NCI-H2171 (cell line): Measurements from ENCODE around the gene CEP152.

ENCODE experiments used
- DNase-seq: peaks from one replicate; lab custom pipeline; 2025; lab: John Stamatoyannopoulos, UW

Gene CEP152

DNA sequence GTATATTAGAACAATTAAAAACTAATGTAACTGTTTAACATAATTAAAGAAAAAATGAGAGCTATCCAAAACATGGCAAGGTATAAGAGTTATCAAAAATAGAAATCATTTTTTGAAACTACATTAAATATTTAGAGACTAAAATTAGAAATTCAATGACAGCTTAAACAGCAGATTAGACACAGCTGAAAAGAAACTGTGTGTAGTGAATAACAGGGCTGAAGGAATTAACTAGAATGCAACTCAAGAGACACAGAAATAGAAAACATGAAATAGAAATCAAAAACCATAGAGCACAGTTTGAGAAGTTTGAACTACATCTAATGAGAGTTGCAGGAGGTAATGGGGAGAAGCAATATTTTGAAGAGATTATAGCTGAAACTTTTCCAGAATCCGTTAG, 105.5 kb downstream of the CEP152 start:
- DNase-seq: no peak

DNA sequence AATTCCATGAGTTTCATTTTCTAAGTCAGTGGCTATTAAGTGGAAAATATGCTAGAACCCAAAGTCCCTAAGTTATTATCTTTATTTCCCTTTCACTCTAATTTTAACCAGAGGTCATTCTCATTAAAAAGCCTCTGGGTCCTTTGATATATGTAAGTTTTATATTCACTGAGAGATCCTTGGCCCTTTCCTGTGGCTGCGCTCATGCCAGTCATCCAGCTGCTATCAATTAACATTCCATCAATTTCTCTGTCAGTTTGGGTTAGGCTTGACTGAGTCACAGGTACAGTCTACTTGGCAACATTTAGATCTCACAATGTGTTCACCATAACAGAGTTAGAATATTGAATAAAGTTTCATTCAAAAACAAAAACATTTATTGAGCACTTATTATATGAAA, 107.3 kb downstream of the CEP152 start:
- DNase-seq: no peak

- DNase-seq: no peak
These were observed 108.2 kb downstream of the CEP152 start for GRCh38 chr15:48702569-48703236.

DNA sequence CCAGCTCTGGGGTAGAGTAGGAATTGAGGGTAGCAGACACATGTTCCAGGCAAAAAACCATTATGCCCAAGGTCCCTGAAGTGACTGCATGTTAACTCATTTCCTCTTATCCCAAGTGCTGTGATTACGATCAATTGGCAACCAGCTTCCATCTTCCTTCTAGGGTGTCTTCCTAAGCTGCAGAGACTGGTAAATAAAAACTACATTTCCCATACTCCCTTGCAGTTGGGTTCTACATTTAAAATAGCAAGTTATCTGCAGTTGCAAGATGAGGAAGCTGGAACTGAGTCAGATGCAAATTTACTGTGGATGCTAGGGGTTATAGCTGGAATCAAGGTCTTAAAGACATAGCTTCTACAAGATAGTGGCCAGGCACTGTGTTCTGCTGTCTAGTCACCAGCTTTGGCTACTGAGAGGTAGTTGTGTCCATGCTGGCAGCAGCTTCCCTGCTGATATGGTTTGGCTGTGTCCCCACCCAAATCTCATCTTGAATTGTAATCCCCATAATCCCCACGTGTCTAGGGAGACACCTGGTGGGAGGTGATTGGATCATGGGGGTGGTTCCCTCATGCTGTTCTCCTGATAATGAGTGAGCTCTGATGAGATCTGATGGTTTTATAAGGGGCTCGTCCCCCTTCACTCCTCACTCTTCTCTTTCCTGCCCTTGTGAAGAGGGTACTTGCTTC, 114.1 kb downstream of the CEP152 start:
- DNase-seq: no peak

DNA sequence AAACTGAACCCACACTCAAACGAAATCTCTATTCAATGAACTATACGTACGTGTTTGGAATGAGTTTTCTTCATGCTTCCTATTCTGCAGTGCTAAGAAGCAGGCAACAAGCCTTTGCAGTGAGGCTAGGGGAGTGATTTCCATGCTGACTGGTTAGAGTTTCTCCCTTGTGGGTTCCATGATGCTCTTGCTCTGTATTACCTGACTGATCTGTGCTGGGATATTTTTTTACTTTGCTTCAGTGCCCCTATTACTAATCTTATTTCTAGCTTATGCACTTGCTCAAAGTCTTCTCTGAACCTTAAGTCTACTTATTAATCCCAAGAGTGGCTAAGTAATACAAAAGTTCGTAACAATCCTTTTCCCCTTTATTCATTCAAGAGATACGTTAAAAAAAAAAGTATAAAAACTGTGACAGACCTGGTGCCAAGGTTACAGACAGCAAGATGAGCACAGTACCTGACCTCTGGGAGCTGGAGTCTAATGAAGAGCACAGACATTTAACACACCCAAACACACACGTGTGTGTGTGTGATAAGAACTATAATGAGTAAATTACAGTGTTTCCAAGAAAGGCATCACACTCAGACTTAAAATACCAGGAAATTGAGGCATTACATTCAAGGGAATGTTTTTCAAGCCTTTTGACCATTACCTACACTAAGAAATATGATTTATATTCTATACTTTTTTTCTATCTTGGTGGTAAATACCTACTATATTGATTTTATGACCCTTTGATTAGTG, 114.9 kb downstream of the CEP152 start:
- no peak for DNase-seq

DNA sequence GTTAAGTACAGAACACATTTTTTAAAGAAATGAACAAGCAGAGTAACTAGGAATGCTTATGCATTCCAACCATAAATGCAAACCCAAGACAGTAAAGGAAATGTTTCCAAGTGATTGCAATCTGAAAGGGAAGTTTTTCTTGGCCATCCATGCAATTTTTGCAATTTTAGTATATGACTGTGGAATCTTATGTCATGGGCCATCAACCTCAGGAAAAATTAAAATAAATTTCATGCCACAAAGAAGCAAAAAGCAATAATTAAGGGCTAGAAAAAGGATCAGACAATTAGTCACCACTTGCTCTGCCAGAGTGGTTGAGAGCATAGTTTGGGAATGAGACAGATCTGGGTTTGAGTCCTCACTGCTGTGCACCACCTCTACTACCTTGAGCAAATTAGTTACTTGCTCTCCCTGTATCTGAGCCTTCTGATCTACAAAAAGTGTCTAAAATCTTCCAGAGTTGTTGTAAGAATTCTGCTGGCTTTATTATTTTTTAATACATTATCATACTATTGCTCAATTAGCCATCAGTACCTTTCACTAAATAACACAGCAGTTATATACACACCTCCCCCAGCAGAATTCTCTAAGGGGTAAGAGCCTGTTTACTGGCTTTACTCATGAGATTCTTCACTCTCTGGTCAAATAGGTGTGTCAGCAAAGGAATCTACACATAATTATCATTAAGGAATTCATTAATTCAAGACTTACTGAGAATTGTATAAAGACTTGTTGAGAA, 115.6 kb downstream of the CEP152 start:
- no peak for DNase-seq

GRCh38 chr15:48693484-48693883, 117.4 kb downstream of the CEP152 start:
- DNase-seq: no peak

DNA sequence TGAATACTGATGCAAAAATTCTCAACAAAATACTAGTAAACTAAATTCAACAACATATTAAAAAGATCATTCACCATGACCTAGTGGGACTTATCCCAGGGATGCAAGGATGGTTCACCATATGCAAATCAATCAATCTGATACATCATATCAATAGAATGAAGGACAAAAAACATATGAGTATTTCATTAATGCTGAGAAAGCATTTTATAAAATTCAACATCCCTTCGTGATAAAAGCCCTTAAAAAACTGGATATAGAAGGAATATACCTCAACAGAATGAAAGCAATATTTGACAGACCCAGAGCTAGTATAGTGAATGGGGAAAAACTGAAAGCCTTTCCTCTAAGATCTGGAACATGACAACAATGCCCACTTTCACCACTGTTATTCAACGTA, 122.4 kb downstream of the CEP152 start:
- no peak for DNase-seq
